ENCODE results near the gene PRAF2. TPM values are rescaled to one million over a fixed set of nuclear protein-coding genes. Genes with fewer than 3 reads are reported as not detected.

Gene PRAF2
- total and polyA plus RNA-seq, 7 donors = 4.3 to 12.5 (median 9.1) TPM

DNA sequence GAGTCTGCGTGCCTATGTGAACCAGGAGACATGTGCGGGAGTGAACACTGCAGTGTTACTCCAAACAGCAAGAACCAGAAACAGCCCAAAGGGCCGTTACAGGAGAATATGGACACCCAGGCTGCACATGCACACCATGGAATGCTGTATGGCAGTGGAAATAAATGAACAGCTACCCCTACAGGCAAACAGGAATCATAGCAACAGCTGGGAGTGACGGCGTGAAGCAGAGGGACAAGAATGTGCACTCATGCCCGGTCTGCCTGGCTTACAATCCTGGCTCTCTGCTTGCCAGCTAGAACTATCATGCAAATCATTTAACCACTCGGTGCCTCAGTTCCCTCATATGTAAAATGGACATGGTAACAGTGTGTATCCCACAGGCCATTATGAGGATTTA lies 33.1 kb upstream of the PRAF2 start:
- H3K36me3 ChIP-seq (ENCODE audit: insufficient read depth in 1 of 2, low read depth in 1 of 2) = peaks cover 0 to 19% of the 10 kb centered on the region in 2 donors
- H3K27me3 ChIP-seq (ENCODE audit: insufficient read depth in 3 of 3, low read length in 2 of 3) = no peaks in the 10 kb centered on the region
- DNase-seq = peak in 1 of 2 donors; percentile 60
- peak; percentile 80 to 92 (median 86) for ATAC-seq
- H3K9me3 ChIP-seq = no peaks in the 10 kb centered on the region
- H3K4me3 ChIP-seq = no peak overlapping the region
- TF ChIP-seq, protein P1, sequence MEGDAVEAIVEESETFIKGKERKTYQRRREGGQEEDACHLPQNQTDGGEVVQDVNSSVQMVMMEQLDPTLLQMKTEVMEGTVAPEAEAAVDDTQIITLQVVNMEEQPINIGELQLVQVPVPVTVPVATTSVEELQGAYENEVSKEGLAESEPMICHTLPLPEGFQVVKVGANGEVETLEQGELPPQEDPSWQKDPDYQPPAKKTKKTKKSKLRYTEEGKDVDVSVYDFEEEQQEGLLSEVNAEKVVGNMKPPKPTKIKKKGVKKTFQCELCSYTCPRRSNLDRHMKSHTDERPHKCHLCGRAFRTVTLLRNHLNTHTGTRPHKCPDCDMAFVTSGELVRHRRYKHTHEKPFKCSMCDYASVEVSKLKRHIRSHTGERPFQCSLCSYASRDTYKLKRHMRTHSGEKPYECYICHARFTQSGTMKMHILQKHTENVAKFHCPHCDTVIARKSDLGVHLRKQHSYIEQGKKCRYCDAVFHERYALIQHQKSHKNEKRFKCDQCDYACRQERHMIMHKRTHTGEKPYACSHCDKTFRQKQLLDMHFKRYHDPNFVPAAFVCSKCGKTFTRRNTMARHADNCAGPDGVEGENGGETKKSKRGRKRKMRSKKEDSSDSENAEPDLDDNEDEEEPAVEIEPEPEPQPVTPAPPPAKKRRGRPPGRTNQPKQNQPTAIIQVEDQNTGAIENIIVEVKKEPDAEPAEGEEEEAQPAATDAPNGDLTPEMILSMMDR (IDR thresholded peaks at IDR 0.05) = peak; percentile 37
- no peak overlapping the region for H3K27ac ChIP-seq
- intact Hi-C loops (cut with DNase I) = no loop called here
- H3K4me1 ChIP-seq = no peaks in the 10 kb centered on the region
- 36 to 41% (median 41%) methylated on average over 7 of the region's 7 CpGs for WGBS, 3 donors

DNA sequence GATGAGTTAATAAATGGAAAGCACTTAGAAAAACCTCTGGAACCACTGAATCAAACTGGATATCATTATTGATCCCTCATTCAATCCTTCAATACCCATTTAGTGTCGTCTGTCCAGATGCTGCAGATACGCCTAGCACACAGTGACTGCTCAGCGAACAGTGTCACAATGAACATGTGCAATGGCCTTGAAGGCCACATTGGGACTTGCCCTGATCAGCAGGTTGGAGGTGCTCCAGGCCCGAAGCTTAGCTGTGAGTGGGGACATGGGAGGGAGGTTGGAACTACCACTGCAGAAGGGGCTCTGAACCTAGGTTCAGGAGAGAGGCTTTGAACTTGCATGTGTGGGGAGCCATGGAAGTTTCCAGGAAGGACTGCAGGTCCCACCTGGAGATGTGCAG lies 32.5 kb upstream of the PRAF2 start:
- intact Hi-C loops (cut with DNase I) = no loop called here
- DNase-seq (no peak), ATAC-seq (no peak)
- peaks cover 0 to 14% of the 10 kb centered on the region in 2 donors for H3K36me3 ChIP-seq (ENCODE audit: insufficient read depth in 1 of 2, low read depth in 1 of 2)
- H3K27ac ChIP-seq = no peak overlapping the region
- WGBS, 3 donors = 85 to 98% (median 97%) methylated on average over 4 of the region's 4 CpGs
- no peaks in the 10 kb centered on the region for H3K9me3 ChIP-seq
- H3K4me1 ChIP-seq = no peaks in the 10 kb centered on the region
- no peak overlapping the region for H3K4me3 ChIP-seq
- H3K27me3 ChIP-seq (ENCODE audit: insufficient read depth in 3 of 3, low read length in 2 of 3) = no peaks in the 10 kb centered on the region
- TF ChIP-seq, protein P1 (IDR thresholded peaks at IDR 0.05) = no peak

DNA sequence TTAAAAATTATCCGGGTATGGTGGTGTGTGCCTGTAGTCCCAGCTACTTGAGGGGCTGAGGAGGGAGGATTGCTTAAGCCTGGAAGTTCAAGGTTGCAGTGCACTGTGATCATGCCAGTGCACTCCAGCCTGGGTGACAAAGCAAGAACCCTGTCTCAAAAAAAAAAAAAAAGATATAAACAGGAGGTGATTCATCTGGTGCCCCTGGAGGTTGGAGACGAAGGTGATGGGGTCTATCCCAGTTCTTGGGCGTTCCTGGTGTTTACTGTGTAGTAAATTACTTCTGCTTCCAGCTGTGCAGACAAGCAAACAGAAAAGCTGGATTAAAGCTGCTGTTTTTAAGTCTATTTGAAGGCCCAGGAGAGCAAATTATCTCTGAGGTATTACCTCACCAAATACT lies 29.8 kb upstream of the PRAF2 start:
- WGBS, 3 donors = 64 to 87% (median 73%) methylated on average over 2 to 3 of the region's 3 CpGs
- intact Hi-C loops (cut with DNase I) = no loop called here
- H3K27ac ChIP-seq = no peak overlapping the region

DNA sequence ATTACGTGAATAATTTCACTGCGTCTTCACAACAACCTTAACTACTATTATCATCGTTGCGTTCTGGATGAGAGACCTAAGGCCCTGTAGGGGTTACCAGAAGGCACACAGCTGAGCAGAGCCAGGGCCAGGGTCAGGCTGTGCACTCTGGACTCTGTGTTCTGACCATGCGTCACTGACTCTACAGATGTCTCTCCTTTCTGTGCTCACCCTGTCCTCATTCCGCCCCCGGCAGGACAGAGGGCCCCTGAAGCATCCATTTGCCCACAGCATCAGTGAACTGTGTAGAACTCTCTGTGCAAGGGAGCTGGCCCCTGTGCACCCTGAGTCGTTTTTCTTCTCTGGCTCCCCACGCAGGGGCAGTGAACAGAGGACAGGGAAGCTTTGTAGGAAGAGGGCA lies 28.4 kb upstream of the PRAF2 start:
- intact Hi-C loops (cut with DNase I) = no loop called here
- Histone ChIP-seq H3K9me3 (no peaks in the 10 kb centered on the region), H3K4me1 (no peaks in the 10 kb centered on the region), H3K27me3 (ENCODE audit: insufficient read depth in 3 of 3, low read length in 2 of 3) (no peaks in the 10 kb centered on the region), H3K36me3 (ENCODE audit: insufficient read depth in 1 of 2, low read depth in 1 of 2) (peaks cover 0 to 5% of the 10 kb centered on the region in 2 donors), H3K27ac (no peak overlapping the region), H3K4me3 (no peak overlapping the region)
- DNase-seq = no peak
- TF ChIP-seq, protein P1 (IDR thresholded peaks at IDR 0.05) = no peak
- no peak for ATAC-seq
- 64 to 76% (median 69%) methylated on average over 9 of the region's 9 CpGs for WGBS, 3 donors

More for the DNA sequence above, 29.8 kb upstream of the PRAF2 start:
- ATAC-seq = no peak
- Histone ChIP-seq H3K9me3 (no peaks in the 10 kb centered on the region), H3K27me3 (ENCODE audit: insufficient read depth in 3 of 3, low read length in 2 of 3) (no peaks in the 10 kb centered on the region), H3K4me3 (no peak overlapping the region), H3K36me3 (ENCODE audit: insufficient read depth in 1 of 2, low read depth in 1 of 2) (peaks cover 0 to 5% of the 10 kb centered on the region in 2 donors), H3K4me1 (no peaks in the 10 kb centered on the region)
- no peak for DNase-seq
- TF ChIP-seq, protein P1 (IDR thresholded peaks at IDR 0.05) = no peak

DNA sequence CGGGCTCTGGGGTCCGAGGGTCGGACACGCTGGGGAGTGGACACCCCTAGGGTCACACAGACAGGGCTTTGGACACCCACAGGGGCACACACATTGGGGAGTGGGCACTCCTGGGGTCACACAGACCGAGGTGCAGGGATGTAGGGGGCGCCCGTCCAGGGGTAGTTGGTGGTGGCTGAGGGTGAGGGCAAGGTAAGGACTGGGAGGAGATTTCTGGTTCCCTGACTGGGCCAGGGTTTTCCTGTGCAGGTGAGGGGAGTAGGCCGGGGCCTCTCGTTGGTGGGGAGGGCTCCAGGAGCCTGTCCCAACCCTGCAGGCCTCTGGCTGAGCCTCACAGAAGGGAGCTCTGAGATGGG lies 27.8 kb upstream of the PRAF2 start:
- H3K36me3 ChIP-seq (ENCODE audit: insufficient read depth in 1 of 2, low read depth in 1 of 2) = peaks cover 0 to 5% of the 10 kb centered on the region in 2 donors
- TF ChIP-seq, protein P1 (IDR thresholded peaks at IDR 0.05) = no peak
- no peaks in the 10 kb centered on the region for H3K4me1 ChIP-seq
- peak overlapping the region; percentile 70 for H3K4me3 ChIP-seq
- 0 to 27% (median 12%) methylated on average over 1 to 9 of the region's 9 CpGs for WGBS, 3 donors
- H3K27ac ChIP-seq = peak overlapping the region; percentile 51
- DNase-seq (no peak), ATAC-seq (peak in 3 of 4 donors; percentile 12 to 18 (median 14))
- intact Hi-C loops (cut with DNase I) = no loop called here
- H3K27me3 ChIP-seq (ENCODE audit: insufficient read depth in 3 of 3, low read length in 2 of 3) = no peaks in the 10 kb centered on the region
- H3K9me3 ChIP-seq = no peaks in the 10 kb centered on the region
